8988T (cell line): ENCODE measurements around the gene TTYH3.

Experiments used
- DNase-seq: peaks from one replicate; pipeline ENCODE4 v3.0.0; 2011

The TTYH3 gene

GRCh38 chr7:2637066-2637471, 5.3 kb downstream of the TTYH3 start:
- DNase-seq: no peak

- no peak for DNase-seq
Measured at GRCh38 chr7:2637505-2638223, 5.9 kb downstream of the TTYH3 start.

GRCh38 chr7:2638224-2638991, 6.6 kb downstream of the TTYH3 start:
- no peak for DNase-seq

GRCh38 chr7:2639181-2639681, 7.4 kb downstream of the TTYH3 start:
- DNase-seq: no peak

GRCh38 chr7:2639695-2640481, 8.1 kb downstream of the TTYH3 start:
- DNase-seq: no peak

- DNase-seq: no peak
Measured at GRCh38 chr7:2640482-2640830, 8.7 kb downstream of the TTYH3 start.

- DNase-seq: no peak
Measured at GRCh38 chr7:2640846-2641316, 9.1 kb downstream of the TTYH3 start.

GRCh38 chr7:2641406-2642393, 9.9 kb downstream of the TTYH3 start:
- no peak for DNase-seq

GRCh38 chr7:2643386-2644219, 11.8 kb downstream of the TTYH3 start:
- no peak for DNase-seq

GRCh38 chr7:2644220-2644561, 12.4 kb downstream of the TTYH3 start:
- no peak for DNase-seq

GRCh38 chr7:2644562-2645273, 12.9 kb downstream of the TTYH3 start:
- DNase-seq: no peak

- DNase-seq: no peak
Measured at GRCh38 chr7:2645274-2645868, 13.6 kb downstream of the TTYH3 start.

GRCh38 chr7:2646336-2646679, 14.5 kb downstream of the TTYH3 start:
- DNase-seq: no peak

- DNase-seq: no peak
Measured at GRCh38 chr7:2646680-2647571, 15.1 kb downstream of the TTYH3 start.

- DNase-seq: no peak
Measured at GRCh38 chr7:2647594-2648172, 15.9 kb downstream of the TTYH3 start.

- DNase-seq: no peak
Measured at GRCh38 chr7:2649139-2649838, 17.5 kb downstream of the TTYH3 start.

- no peak for DNase-seq
Measured at GRCh38 chr7:2649991-2650390, 18.2 kb downstream of the TTYH3 start.

GRCh38 chr7:2650451-2650850, 18.7 kb downstream of the TTYH3 start:
- no peak for DNase-seq
